GM12865 (cell line): ENCODE data around the gene RNU6-7.
A peak's percentile ranks its signal among the peaks of the same experiment; 100 is the strongest.

Experiments used
- DNase-seq: peaks from one replicate; pipeline ENCODE4 v3.0.0; 2010; ENCODE audit warnings: low read depth
- H3K4me3 ChIP-seq: 2 replicates; pipeline ENCODE4 v1.5.1; 2011; ENCODE audit warnings: mild to moderate bottlenecking, low read depth, low read length, control low read depth
- TF ChIP-seq, protein P1 (sequence below): IDR thresholded peaks from 2 replicates; pipeline ENCODE4 v1.5.1; 2011; ENCODE audit warnings: low read length, control low read depth, low read depth, inconsistent platforms; ENCODE audit not compliant: insufficient read depth; ENCODE audit errors: missing control alignments

The RNU6-7 gene

GRCh38 chr14:32230181-32230580 lies 28.3 kb downstream of the RNU6-7 start:
- TF ChIP-seq, protein P1, sequence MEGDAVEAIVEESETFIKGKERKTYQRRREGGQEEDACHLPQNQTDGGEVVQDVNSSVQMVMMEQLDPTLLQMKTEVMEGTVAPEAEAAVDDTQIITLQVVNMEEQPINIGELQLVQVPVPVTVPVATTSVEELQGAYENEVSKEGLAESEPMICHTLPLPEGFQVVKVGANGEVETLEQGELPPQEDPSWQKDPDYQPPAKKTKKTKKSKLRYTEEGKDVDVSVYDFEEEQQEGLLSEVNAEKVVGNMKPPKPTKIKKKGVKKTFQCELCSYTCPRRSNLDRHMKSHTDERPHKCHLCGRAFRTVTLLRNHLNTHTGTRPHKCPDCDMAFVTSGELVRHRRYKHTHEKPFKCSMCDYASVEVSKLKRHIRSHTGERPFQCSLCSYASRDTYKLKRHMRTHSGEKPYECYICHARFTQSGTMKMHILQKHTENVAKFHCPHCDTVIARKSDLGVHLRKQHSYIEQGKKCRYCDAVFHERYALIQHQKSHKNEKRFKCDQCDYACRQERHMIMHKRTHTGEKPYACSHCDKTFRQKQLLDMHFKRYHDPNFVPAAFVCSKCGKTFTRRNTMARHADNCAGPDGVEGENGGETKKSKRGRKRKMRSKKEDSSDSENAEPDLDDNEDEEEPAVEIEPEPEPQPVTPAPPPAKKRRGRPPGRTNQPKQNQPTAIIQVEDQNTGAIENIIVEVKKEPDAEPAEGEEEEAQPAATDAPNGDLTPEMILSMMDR, result no peak
- H3K4me3 ChIP-seq, result no peak overlapping the region
- no peak for DNase-seq

DNA sequence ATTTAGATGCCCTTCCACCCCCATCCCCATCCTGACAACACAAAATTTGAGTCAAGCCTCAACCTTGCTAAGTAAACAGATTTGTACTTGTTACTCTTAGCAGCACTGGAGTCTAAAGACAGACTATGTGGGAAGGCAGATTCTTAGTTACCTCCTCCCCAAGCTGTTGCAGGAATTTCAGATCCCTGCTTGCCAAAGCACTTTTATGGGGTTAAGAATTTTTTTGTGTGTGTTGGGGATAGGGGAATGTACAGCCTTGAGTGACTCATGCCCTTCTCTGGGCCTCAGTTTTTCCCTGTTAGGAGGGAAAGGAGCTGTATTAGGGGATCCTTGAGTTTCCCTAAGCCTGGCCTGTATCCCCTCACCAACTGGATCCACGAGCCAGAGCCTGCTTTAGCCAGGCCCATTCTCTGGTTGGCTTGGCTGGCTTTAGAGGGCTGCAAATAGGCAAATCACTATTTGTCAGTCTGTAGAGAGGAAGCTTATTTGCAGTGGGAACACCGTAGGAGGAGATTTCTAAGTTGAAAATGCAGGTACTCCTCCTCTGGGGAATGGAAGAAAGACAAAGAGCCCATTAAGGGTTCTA lies 28.9 kb downstream of the RNU6-7 start:
- no peak for DNase-seq
- TF ChIP-seq, protein P1, result no peak
- no peak overlapping the region for H3K4me3 ChIP-seq

GRCh38 chr14:32232481-32232880 lies 30.6 kb downstream of the RNU6-7 start:
- TF ChIP-seq, protein P1, result no peak
- no peak overlapping the region for H3K4me3 ChIP-seq
- no peak for DNase-seq

DNA sequence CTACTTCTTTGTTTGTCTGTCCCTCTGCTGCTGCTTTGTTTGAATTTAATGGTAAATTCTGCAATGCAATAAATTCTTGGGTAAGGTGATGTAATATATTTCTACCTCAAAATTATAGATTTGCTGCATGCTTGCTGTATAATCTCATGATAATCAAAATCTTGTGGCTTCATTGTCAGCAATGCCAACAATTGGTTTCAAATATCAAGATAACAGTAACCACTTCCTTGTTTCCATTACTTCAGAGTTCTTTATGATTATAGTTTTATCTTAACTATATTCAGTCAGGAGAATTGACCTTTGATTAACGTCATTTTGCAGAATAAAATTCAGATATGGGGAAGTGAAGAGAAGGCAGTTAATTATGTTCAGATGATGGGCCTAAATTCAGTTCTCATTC lies 31.4 kb downstream of the RNU6-7 start:
- DNase-seq, result no peak
- TF ChIP-seq, protein P1, result no peak

DNA sequence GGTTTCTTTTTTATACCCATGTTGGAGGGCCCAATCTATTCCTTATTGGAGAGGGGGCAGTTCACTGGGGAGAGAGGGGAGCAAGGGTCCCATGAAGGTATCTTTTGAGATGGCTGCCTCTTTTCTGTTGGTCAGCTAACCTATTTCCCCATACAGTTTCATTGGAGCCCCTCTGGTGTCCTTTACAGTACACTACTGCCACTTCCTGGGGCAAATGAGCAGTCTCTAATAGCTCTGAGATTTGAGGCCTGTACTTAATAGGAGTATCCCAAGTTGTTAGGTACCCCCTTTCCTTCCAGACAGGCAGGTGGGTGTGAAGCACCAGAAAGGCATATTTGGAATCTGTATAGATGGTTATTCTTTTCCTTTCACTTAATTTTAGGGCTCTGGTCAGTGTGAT lies 42.6 kb downstream of the RNU6-7 start:
- no peak overlapping the region for H3K4me3 ChIP-seq
- peak; percentile 18 for DNase-seq
- TF ChIP-seq, protein P1, result peak; percentile 27

More for the DNA sequence above, 31.4 kb downstream of the RNU6-7 start:
- H3K4me3 ChIP-seq, result no peak overlapping the region

DNA sequence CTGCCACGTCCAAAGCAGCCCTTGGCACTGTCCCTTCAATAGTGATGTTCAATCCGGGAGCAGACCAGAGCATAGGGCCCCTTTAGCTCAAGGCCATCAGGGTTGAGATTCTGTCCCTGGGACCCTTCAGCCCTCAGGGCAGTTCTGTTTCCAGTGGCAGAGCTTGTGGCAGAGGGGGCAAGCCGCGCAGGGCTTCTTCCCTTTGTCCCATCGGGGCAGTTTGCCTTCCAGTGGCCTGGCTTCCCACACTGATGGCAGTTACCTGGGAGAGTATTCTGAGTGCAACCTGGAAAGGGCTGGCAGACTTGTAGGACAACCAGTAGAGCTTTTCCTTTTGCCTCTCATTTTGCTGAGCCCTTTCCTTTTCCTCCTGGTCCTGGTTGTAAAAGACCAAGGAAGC lies 44.9 kb downstream of the RNU6-7 start:
- TF ChIP-seq, protein P1, result no peak
- DNase-seq, result no peak
- no peak overlapping the region for H3K4me3 ChIP-seq

DNA sequence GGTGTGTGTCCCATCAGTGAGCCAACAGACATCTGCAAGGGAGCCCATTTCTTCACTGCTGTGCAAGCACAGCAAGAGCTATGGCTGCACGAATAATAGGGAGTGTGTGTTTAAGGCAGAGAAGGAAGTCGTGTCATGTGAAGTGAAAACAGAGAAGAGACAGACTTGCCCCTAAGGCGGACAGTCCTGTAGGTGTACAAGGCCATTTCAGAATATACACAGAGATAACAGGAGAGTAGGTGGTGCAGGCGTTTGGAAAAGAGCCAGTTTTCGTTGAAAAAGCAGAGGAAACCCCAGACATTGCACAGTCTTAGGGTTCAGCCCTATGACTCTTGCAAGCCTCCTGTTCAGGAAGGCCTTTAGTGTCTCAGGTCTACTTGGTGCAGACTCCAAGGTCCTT lies 47.5 kb downstream of the RNU6-7 start:
- TF ChIP-seq, protein P1, result no peak
- no peak overlapping the region for H3K4me3 ChIP-seq
- no peak for DNase-seq
